ENCODE data around the gene ST3GAL4. TPM values are rescaled to one million over a fixed set of nuclear protein-coding genes. Genes with fewer than 3 reads are reported as not detected.

ST3GAL4 gene
- total RNA-seq, 4 donors from 2014 or later = 13.2 to 59.3 (median 41.9) TPM

DNA sequence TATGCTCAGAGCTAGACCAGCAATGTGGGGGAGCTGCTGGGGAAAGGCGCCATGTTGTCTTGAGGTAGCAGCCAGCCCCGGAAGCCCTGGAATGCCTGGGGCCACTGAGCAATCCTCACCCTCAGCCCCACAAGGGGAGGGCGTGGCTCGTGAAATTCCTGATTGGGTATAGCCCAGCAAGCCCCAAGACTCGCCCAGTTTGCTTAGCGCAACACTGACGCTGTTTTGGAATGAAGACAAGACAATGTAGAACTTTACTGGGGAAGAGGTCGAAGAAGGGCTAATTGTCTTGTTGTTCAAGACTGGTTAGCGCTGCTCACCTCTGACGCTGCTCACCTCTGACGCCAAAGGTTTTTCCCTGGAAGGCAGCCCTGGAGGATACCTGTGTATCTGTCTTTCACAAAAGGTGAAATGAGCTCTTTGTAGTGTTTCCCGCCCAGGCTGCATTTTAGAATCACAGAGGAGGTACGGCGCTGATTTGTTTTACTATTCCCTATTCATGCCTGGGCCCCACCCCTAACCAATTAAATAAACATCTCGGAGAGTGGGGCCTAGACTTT is 47.6 kb downstream of the ST3GAL4 start:
- TF ChIP-seq, protein P1, sequence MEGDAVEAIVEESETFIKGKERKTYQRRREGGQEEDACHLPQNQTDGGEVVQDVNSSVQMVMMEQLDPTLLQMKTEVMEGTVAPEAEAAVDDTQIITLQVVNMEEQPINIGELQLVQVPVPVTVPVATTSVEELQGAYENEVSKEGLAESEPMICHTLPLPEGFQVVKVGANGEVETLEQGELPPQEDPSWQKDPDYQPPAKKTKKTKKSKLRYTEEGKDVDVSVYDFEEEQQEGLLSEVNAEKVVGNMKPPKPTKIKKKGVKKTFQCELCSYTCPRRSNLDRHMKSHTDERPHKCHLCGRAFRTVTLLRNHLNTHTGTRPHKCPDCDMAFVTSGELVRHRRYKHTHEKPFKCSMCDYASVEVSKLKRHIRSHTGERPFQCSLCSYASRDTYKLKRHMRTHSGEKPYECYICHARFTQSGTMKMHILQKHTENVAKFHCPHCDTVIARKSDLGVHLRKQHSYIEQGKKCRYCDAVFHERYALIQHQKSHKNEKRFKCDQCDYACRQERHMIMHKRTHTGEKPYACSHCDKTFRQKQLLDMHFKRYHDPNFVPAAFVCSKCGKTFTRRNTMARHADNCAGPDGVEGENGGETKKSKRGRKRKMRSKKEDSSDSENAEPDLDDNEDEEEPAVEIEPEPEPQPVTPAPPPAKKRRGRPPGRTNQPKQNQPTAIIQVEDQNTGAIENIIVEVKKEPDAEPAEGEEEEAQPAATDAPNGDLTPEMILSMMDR (IDR thresholded peaks at IDR 0.05) = no peak
- DNase-seq (ENCODE audit: low spot score) (no peak), ATAC-seq (ENCODE audit: low FRiP score) (no peak)

- ATAC-seq (ENCODE audit: low FRiP score) (no peak), DNase-seq (ENCODE audit: low spot score) (no peak)
- TF ChIP-seq, protein P1 (IDR thresholded peaks at IDR 0.05) = no peak
Measured at GRCh38 chr11:126403658-126404057, 48.2 kb downstream of the ST3GAL4 start.

DNA sequence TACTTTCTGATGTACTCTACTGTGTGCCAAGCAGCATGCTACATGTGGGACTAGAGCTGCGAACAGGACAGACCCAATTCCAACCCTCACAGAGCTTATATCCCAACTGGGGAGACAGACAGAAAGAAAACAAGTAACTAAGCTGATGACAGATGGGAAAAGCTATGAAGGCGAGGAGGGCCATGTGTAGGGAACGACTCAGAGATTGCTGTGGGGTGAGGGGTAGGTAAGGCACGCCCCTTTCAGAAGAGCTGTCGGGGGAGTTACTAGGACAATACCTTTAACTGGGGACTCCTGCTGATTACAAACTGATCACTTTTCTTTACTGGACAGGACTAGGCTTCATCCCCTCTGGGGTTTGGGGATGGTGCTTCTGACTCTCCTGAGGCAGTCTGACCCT is 48.9 kb downstream of the ST3GAL4 start:
- TF ChIP-seq, protein P1 (IDR thresholded peaks at IDR 0.05) = no peak
- DNase-seq (ENCODE audit: low spot score) (no peak), ATAC-seq (ENCODE audit: low FRiP score) (no peak)

- no peak for ATAC-seq (ENCODE audit: low FRiP score)
- TF ChIP-seq, protein P1 (IDR thresholded peaks at IDR 0.05) = no peak
- DNase-seq (ENCODE audit: low spot score) = no peak
Measured at GRCh38 chr11:126405374-126405773, 49.9 kb downstream of the ST3GAL4 start.

DNA sequence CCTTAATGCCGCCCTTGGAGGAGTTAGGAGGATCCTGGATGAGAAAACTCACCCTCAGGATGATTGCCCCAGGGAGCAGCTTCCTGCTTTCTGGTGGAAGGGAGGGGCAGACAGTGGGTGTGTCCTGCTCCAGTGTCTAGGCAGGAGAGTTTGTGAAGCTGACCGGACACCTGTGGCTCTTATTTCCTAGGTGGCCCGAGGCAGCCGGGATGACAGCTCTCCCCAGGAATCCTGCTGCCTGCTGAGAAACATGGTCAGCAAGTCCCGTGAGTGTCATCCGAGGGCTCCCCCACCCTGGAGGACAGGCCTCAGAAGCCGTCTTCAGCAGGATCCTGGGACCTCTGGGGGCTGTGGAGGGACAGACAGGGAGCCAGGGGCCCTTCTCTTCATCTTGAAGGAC is 50.4 kb downstream of the ST3GAL4 start:
- DNase-seq (ENCODE audit: low spot score) = no peak
- TF ChIP-seq, protein P1 (IDR thresholded peaks at IDR 0.05) = no peak
- no peak for ATAC-seq (ENCODE audit: low FRiP score)

DNA sequence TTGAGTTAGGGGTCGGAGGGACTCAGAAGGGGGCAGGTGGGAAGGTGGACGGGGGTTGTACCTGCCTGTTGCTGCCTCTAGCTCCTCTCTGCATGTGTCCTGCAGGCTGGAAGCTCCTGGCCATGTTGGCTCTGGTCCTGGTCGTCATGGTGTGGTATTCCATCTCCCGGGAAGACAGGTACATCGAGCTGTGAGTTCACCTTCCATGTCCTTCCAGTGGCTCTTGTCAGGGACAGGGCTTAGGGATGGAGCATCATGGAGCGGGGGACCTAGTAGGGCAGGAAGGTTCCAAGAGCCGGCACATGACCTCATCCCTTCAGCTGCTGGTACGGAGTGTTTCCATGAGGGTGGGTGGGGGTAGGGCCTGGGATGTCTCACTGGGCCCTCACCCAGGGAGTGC is 50.9 kb downstream of the ST3GAL4 start:
- no peak for DNase-seq (ENCODE audit: low spot score)
- TF ChIP-seq, protein P1 (IDR thresholded peaks at IDR 0.05) = no peak
- ATAC-seq (ENCODE audit: low FRiP score) = no peak

DNA sequence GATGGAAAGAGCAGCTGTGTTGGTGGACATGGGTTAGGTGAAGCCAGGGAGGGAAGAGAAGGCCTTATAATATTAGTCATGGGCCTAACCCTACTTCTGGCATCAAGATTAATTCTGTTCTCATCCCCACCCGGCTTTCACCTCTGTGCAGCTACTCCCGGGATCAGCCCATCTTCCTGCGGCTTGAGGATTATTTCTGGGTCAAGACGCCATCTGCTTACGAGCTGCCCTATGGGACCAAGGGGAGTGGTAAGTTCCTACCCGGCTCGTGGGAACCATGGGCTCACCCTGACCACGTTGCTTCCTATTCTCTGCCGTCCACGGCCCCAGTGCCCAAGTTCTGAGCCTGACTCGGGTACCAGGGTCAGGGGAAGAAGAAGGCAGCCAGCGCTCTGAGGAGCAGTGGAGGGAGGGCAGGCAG is 51.6 kb downstream of the ST3GAL4 start:
- no peak for ATAC-seq (ENCODE audit: low FRiP score)
- TF ChIP-seq, protein P1 (IDR thresholded peaks at IDR 0.05) = no peak

More for the DNA sequence above, 51.6 kb downstream of the ST3GAL4 start:
- no peak for DNase-seq (ENCODE audit: low spot score)
